Measurements from ENCODE around the gene GRIK5. TPM values are rescaled to one million over a fixed set of nuclear protein-coding genes. Genes with fewer than 3 reads are reported as not detected.
"Not testable (repeated sequence)": the region's sequence is repeated elsewhere in the genome, so short reads cannot be mapped to it uniquely, and the experiment has no call there.

Gene GRIK5
- polyA plus RNA-seq, 1 experiment, result 0.05 TPM

DNA sequence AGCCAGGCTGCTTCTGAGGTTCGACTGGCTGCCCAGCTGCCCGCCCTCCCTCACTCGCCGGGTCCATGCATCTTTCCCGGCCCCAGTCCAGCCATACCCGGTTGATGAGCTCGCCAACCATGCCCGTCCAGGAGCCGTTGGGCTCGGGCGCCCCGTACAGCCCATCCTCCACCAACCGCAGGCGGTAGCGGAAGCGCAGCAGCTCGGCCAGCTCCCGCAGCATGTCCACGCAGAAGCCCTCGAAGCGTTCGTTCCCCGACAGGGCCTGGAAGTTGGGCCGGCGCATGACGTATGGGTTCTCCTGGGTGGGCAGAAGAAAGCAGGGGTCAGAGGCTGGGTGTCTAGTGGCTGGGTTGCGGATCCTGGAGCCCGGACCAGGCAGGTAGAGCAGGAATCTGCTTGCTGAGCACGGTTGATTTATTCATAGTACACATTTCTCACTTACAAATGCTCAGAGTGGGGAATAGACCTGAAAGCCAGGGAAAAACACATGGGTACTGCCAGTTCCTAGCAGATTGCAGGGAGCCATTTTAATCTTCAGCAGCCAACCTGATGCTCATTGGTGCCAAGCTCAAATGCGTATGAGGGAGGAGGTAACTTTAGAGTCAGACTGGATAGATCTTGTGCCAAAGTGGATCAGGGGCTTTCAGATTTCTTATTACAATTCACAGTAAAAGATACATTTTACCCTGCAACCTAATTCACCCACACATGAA lies 27.4 kb downstream of the GRIK5 start:
- Histone ChIP-seq H3K4me3 (ENCODE audit: low read depth, low read length) (no peak overlapping the region), H3K27ac (ENCODE audit: low read depth, low read length) (no peak overlapping the region), H3K9me3 (ENCODE audit: control insufficient read depth, insufficient read depth, low read length) (no peaks in the 10 kb centered on the region), H3K27me3 (ENCODE audit: control insufficient read depth, insufficient read depth, low read length) (peaks cover 27% of the 10 kb centered on the region)
- DNase-seq (ENCODE audit: low read depth, low spot score), result no peak
- CTCF ChIA-PET, result no interaction called here
- TF ChIP-seq, protein P1, sequence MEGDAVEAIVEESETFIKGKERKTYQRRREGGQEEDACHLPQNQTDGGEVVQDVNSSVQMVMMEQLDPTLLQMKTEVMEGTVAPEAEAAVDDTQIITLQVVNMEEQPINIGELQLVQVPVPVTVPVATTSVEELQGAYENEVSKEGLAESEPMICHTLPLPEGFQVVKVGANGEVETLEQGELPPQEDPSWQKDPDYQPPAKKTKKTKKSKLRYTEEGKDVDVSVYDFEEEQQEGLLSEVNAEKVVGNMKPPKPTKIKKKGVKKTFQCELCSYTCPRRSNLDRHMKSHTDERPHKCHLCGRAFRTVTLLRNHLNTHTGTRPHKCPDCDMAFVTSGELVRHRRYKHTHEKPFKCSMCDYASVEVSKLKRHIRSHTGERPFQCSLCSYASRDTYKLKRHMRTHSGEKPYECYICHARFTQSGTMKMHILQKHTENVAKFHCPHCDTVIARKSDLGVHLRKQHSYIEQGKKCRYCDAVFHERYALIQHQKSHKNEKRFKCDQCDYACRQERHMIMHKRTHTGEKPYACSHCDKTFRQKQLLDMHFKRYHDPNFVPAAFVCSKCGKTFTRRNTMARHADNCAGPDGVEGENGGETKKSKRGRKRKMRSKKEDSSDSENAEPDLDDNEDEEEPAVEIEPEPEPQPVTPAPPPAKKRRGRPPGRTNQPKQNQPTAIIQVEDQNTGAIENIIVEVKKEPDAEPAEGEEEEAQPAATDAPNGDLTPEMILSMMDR (IDR thresholded peaks at IDR 0.05; ENCODE audit: low read depth, low read length), result no peak
- POLR2A ChIA-PET, result no interaction called here

DNA sequence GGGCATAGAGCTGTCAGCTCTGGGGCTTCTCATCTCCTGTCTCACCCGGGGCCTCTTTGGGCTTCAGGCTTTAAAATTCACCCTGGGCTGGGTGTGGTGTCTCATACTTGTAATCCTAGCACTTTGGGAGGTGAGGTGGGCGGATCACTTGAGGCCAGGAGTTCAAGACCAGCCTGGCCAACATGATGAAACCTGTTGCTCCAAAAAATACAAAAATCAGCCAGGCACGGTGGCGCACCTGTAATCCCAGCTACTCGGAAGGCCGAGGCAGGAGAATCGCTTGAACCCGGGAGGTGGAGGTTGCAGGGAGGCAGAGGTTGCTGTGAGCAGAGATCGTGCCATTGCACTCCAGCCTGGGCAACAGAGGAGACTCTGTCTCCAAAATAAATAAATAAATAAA lies 29.5 kb downstream of the GRIK5 start:
- DNase-seq (ENCODE audit: low read depth, low spot score); POLR2A ChIA-PET; CTCF ChIA-PET; H3K9me3 ChIP-seq (ENCODE audit: control insufficient read depth, insufficient read depth, low read length); H3K4me3 ChIP-seq (ENCODE audit: low read depth, low read length); H3K27ac ChIP-seq (ENCODE audit: low read depth, low read length): not testable (repeated sequence)
- H3K27me3 ChIP-seq (ENCODE audit: control insufficient read depth, insufficient read depth, low read length), result peaks cover 22% of the 10 kb centered on the region

DNA sequence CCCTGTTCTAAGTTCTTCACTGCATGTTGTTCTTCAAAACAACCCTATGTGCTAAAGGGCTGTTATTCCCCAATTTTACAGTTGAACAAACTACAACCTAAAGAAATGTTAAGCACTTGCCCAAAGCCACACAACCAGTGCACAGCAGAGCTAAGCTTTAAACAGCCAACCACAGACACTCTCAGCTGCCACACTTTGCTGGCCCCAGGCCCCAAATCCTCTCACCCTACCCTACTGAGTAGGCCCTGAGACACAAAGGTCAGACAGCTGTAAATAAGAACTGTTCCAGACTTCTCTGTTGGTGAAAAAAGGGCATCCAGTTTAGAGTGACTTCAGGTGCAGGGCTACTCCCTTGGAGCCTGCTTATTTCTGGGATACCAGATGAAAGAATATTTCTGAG lies 30.0 kb downstream of the GRIK5 start:
- POLR2A ChIA-PET, result no interaction called here
- H3K9me3 ChIP-seq (ENCODE audit: control insufficient read depth, insufficient read depth, low read length), result no peaks in the 10 kb centered on the region
- CTCF ChIA-PET, result no interaction called here
- H3K4me3 ChIP-seq (ENCODE audit: low read depth, low read length), result no peak overlapping the region
- no peak for DNase-seq (ENCODE audit: low read depth, low spot score)
- H3K27me3 ChIP-seq (ENCODE audit: control insufficient read depth, insufficient read depth, low read length), result peaks cover 18% of the 10 kb centered on the region
- TF ChIP-seq, protein P1 (IDR thresholded peaks at IDR 0.05; ENCODE audit: low read depth, low read length), result no peak
- no peak overlapping the region for H3K27ac ChIP-seq (ENCODE audit: low read depth, low read length)

DNA sequence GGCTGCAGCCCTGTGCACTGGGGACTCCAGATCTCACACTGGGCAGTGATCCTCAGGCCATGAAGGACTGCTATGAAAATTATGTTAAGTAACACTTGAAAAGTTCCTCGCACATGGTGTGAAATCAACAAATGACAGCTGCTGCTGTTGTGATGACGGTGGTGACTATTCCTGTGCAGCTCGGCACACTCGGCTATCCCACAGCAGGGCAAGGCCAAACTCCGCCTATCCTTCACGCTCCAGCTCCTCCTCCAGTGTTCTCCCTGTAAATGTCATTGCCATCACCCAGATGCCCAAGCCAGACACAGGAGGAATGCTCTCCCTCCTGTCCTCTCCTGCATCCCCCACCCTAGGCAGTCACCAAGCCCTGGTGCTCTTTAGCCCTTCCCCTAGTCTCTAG lies 31.3 kb downstream of the GRIK5 start:
- TF ChIP-seq, protein P1 (IDR thresholded peaks at IDR 0.05; ENCODE audit: low read depth, low read length), result no peak
- CTCF ChIA-PET, result no interaction called here

DNA sequence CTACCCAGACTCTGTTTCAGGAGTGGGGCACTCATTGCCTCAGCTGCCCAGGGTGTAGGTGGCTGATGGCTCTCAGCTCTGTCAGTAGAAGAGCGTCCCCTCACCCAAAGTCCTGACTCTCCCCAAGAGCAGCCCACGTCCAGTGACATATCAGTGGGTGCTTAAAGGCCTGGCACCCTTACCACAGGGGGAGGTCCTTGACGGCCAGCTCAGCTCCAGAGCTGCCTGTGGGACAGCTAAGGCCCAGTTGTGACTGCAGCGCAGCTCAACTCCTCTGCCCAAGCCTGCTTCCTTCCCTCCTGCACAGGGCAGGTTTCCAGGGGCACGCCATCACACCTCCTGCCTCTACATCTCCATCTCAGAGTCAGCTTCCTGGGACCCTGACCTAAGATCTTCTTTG lies 32.4 kb downstream of the GRIK5 start:
- Histone ChIP-seq H3K27me3 (ENCODE audit: control insufficient read depth, insufficient read depth, low read length) (peaks cover 10% of the 10 kb centered on the region), H3K4me3 (ENCODE audit: low read depth, low read length) (no peak overlapping the region), H3K9me3 (ENCODE audit: control insufficient read depth, insufficient read depth, low read length) (no peaks in the 10 kb centered on the region), H3K27ac (ENCODE audit: low read depth, low read length) (no peak overlapping the region)
- no peak for DNase-seq (ENCODE audit: low read depth, low spot score)
- POLR2A ChIA-PET, result no interaction called here
- CTCF ChIA-PET, result interaction anchor here (0.8 kb wide), 1 partner anchor 396 kb away, joined by 3 read pairs; no protein-coding TSS in a partner anchor
- TF ChIP-seq, protein P1 (IDR thresholded peaks at IDR 0.05; ENCODE audit: low read depth, low read length), result no peak

More for the DNA sequence above, 31.3 kb downstream of the GRIK5 start:
- Histone ChIP-seq H3K27ac (ENCODE audit: low read depth, low read length) (no peak overlapping the region), H3K9me3 (ENCODE audit: control insufficient read depth, insufficient read depth, low read length) (no peaks in the 10 kb centered on the region), H3K27me3 (ENCODE audit: control insufficient read depth, insufficient read depth, low read length) (peaks cover 14% of the 10 kb centered on the region), H3K4me3 (ENCODE audit: low read depth, low read length) (no peak overlapping the region)
- POLR2A ChIA-PET, result no interaction called here
- DNase-seq (ENCODE audit: low read depth, low spot score), result no peak
